Neural progenitor cell (in vitro differentiated cells): ENCODE data around the gene EYS.

Experiments used
- CTCF ChIP-seq: fragments of 200-600 bp; sonication (generic); IDR thresholded peaks from 2 replicates; pipeline ENCODE4 v1.5.1; 2017; ENCODE audit warnings: antibody characterized with exemption, mild to moderate bottlenecking
- EZH2 ChIP-seq: fragments of 200-600 bp; sonication (generic); IDR thresholded peaks from 2 replicates; pipeline ENCODE4 v1.6.1; 2017; ENCODE audit warnings: antibody characterized with exemption, mild to moderate bottlenecking, moderate library complexity
- EZH2phosphoT487 ChIP-seq: fragments of 200-600 bp; sonication (generic); IDR thresholded peaks from 2 replicates; pipeline ENCODE4 v1.6.1; 2017; ENCODE audit warnings: antibody characterized with exemption

DNA sequence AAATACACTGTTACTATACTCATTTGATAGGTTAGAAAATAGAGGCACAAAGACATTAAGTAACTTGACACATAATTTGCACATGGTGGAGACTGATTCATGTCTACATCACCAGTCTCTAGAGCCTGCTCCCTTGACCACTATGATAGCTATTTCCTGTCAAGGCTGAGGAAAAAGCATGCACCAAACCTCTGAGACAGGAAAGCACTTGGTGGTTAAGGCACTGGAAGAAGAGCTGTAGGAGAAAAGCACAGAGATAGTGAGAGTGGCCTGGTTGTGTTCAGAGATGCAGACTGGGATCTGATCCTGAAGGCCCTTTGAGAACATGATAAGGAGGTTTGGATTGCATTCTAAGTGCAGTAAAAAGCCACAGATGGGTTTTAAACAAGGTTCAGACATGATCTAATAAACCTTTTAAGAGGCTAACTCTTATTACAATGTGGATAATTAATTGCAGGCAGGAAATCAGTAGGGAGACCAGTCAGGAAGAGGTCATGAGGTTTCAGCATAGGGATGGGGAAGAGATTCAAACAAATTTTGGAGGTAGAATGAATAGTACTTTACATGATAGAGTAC is 1902.6 kb downstream of the EYS start:
- no peak for TF ChIP-seq CTCF
- TF ChIP-seq EZH2phosphoT487: no peak
- no peak for TF ChIP-seq EZH2
